22Rv1 (cell line): Measurements from ENCODE around the gene CCDC39.

Source experiments
- H3K27ac ChIP-seq: fragments of 450-650 bp; 2 replicates; pipeline ENCODE4 v1.5.1; 2017
- CTCF ChIP-seq: fragments of 450-650 bp; IDR thresholded peaks from 2 replicates; pipeline ENCODE4 v1.5.1; 2017; ENCODE audit warnings: mild to moderate bottlenecking
- ZFX ChIP-seq: fragments of 450-650 bp; IDR thresholded peaks from 2 replicates; pipeline ENCODE4 v1.6.1; 2017; ENCODE audit warnings: antibody characterized with exemption, borderline replicate concordance

Gene CCDC39

GRCh38 chr3:180694321-180694720 is 15.0 kb upstream of the CCDC39 start:
- TF ChIP-seq CTCF (no peak), ZFX (no peak)
- no peak overlapping the region for H3K27ac ChIP-seq

GRCh38 chr3:180693656-180694055 is 14.4 kb upstream of the CCDC39 start:
- TF ChIP-seq CTCF = no peak
- no peak for TF ChIP-seq ZFX
- H3K27ac ChIP-seq = no peak overlapping the region

- no peak overlapping the region for H3K27ac ChIP-seq
- TF ChIP-seq CTCF (no peak), ZFX (no peak)
These were observed 10.8 kb upstream of the CCDC39 start for GRCh38 chr3:180690061-180690460.

- TF ChIP-seq ZFX (no peak), CTCF (no peak)
- H3K27ac ChIP-seq = no peak overlapping the region
These were observed 5.5 kb upstream of the CCDC39 start for GRCh38 chr3:180684807-180685206.

GRCh38 chr3:180683816-180684215 is 4.5 kb upstream of the CCDC39 start:
- TF ChIP-seq CTCF (no peak), ZFX (no peak)
- no peak overlapping the region for H3K27ac ChIP-seq

GRCh38 chr3:180680097-180680430 is 775 bp upstream of the CCDC39 start:
- H3K27ac ChIP-seq = peak overlapping the region; percentile 77

GRCh38 chr3:180678231-180678630 is 1.1 kb downstream of the CCDC39 start:
- no peak overlapping the region for H3K27ac ChIP-seq
- no peak for TF ChIP-seq CTCF
- TF ChIP-seq ZFX = no peak

More at GRCh38 chr3:180680097-180680430, 775 bp upstream of the CCDC39 start:
- TF ChIP-seq CTCF (peak; percentile 88), ZFX (no peak)
